Germinal center (tissue), 1 donor: ENCODE measurements around the gene DCAF6.

Experiments
- DNase-seq: peaks from one replicate; pipeline ENCODE4 v3.0.0; 2012; ENCODE audit warnings: mixed read lengths, low spot score

The DCAF6 gene

GRCh38 chr1:168101336-168101735 lies 164.9 kb downstream of the DCAF6 start:
- no peak for DNase-seq

GRCh38 chr1:168102487-168102886 lies 166.0 kb downstream of the DCAF6 start:
- DNase-seq, result no peak

- no peak for DNase-seq
These were observed 168.1 kb downstream of the DCAF6 start for GRCh38 chr1:168104535-168104934.

GRCh38 chr1:168105846-168106245 lies 169.4 kb downstream of the DCAF6 start:
- DNase-seq, result no peak

- no peak for DNase-seq
These were observed 169.8 kb downstream of the DCAF6 start for GRCh38 chr1:168106274-168106673.

GRCh38 chr1:168110896-168111545 lies 174.5 kb downstream of the DCAF6 start:
- no peak for DNase-seq

- no peak for DNase-seq
These were observed 176.3 kb downstream of the DCAF6 start for GRCh38 chr1:168112673-168113305.

- DNase-seq, result no peak
These were observed 178.4 kb downstream of the DCAF6 start for GRCh38 chr1:168114845-168115244.

GRCh38 chr1:168116327-168116799 lies 179.9 kb downstream of the DCAF6 start:
- no peak for DNase-seq

GRCh38 chr1:168119750-168120149 lies 183.3 kb downstream of the DCAF6 start:
- DNase-seq, result no peak

GRCh38 chr1:168121401-168122011 lies 185.0 kb downstream of the DCAF6 start:
- no peak for DNase-seq

GRCh38 chr1:168125051-168125450 lies 188.6 kb downstream of the DCAF6 start:
- DNase-seq, result no peak
